Dermis microvascular lymphatic vessel endothelial cell (primary cell): ENCODE data around the gene TBC1D17. TPM values are rescaled to one million over a fixed set of nuclear protein-coding genes. Genes with fewer than 3 reads are reported as not detected.

Experiments
- DNase-seq, 2 donors: peaks; one replicate each; pipeline versions ENCODE4 v3.0.0 to v3.0.0-alpha.2; 2010; ENCODE audit warnings: low read depth in 2 of 2
- total RNA-seq: library from RNA; depleted of rRNA; stranded (reverse); fragments of >200 nt; gene quantifications from 2 replicates; pipeline ENCODE4 v1.2.1, GENCODE V29; 2014

Gene TBC1D17
- total RNA-seq, 1 donor from 2014 or later, result 7.6 TPM

DNA sequence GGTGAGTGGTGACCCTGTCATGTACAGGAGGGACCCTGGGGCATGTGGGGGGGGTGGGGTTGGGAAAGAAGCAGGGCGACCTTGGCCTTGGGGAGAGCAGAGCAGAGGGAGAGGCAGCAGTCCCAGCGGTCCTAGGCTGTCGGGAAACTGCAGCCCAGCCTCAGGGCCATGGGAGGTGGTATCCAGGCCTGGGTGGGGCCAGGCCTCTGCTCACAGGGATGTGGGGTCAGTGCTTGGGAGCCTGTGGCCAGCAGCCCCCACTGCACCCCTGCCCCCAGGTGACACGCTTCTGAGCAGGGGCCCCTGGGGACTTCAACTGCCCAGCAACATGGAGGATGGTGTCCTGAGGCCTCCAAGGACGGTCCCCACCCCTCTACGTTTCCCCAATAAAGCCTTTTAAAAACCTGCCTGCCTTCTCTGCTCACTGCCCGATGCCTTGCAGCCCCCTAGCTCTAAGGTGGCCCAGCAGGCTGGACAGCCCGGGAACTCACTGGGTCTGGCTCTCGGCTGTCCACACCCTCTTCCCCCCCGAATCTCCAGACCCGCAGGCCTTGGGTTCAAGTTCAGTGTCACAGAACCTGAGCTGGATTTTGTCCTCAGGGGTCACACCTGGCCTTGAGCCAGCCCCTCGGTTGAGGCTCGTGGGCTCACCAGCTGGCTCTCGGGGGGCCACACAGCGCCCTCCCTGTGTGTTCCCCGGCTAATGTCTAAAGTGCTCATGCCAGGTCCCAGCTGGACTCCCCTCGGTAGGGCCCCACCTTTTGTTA, 17.0 kb upstream of the TBC1D17 start:
- no peak for DNase-seq

DNA sequence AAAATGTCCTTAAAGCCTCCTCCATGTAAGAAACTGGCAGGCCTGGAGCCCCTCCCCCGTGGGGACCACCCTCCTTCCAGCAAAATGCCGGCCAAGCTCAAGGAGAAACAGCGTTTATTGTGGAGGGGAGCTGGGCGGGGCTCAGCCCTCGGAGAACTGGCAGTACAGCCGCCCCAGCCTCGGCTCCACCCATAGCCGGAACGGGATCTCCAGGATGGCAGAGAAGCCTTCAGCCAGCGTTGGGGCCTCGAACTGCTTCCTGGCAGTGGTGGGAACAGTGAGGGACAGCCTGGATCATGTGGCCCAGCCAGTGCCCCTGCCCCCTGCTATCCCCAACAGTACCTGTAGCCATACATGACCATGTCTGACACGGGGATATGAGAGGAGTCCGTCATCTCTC, 16.4 kb upstream of the TBC1D17 start:
- DNase-seq, result no peak

DNA sequence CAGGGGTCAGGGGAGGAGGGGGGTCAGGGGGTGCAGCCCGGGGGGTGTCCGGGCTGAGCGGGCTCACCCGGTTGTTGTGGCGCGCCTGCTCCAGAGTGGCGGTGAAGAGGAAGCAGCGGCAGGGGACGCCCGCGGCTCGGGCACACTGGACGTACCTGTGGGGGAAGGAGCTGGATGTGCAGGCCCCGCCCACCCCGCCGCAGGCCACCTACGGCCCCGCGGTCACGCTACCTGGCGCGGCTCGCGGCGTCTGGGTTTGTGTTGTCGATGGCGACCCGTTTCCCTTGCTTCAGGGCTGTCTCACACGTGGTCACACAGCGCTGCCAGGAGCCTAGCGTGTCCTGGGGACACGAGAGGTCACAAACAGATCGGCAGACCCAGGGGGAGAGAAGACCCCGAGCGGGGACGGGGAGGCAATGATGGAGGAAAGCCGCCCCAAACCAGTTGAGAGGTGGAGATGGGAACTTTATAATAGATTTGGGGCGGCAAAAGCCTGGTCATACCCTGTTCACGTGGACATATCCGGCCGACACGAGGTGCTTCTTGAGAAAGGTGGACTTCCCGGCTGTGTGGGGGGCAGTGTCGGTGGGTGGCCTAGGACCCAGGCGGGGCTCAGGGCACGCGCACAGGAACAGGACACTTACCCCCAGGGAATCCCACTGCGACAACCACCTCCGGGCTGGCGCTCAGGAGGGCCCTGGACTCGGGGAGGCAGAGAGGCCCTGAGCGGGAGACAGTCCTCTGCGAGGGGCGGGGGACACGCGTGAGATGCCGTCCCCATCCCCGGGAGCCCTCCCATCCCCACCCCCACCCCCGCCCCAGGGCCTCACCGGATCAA, 15.7 kb upstream of the TBC1D17 start:
- no peak for DNase-seq

DNA sequence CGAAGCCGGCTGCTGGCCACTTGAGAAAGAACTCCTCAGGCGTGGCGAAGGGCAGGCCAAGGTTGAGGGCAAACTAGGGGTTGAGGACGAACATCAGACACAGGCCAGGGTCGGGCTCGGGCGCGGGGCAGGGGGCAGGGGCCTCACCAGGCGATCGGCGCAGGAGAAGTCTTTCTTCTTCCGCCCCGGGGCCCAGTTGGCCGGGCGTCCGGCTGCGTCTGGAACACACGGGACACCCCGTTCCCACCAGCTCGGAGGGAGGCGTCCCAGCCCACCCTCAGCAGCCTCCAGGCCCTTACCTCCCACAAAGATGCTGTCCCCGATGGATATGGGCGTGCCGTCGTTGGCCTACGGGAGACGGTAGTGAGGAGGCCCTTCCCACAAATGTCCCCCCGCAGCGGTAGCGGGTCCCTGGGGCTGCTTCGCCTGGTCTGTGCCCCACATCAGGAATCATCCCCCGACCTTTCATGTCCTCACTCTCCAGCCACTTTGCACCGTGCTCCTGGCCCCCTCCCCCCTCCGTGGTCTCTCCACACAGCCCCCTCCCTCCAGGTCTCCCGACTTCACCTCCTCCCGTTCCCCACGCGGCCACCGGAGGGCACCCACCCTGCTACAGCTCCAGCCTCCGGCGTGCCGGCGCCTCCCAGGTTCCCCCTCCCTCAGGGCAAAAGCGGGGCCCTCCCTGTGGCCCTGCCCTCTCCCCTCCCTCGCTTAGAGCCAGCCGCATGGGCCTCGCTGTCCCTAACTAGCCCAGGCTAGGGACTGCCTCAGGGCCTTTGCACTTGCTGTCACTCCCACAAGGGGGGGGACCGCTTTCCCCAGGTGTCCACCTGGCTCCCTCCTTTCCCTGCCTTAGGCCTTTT, 14.9 kb upstream of the TBC1D17 start:
- DNase-seq, result no peak

DNA sequence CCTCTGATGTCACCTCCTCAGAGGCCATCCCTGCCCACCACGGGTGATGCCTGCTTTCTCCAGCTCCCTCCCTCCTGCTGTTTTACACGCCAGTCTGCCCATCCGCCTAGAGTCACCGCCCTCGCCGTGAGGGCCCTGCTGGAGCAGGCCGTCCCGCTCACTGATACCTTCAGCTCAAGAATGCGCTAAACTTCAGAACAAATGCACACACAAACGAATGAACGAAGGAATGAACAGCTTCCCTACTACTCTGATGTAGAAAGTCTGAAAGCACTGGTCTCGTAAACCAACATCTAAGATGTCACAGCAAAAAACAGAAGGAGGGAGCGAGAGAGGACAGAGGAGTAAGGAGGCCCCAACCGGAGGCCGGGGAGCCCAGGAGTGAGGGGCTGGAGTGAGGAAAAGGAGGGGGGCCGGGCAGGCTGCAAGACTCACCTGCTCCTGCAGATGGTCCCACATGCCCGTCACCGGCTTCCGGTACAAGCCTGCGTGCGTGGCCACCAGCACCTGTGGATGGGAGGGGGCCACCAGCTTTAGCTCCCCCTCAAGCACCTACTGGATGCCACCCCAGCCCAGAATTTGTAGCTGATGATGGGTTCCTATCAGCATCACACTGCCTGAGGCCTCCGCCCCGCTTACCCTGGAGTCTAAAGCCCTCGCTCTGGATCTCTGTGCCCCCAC, 14.1 kb upstream of the TBC1D17 start:
- no peak for DNase-seq

DNA sequence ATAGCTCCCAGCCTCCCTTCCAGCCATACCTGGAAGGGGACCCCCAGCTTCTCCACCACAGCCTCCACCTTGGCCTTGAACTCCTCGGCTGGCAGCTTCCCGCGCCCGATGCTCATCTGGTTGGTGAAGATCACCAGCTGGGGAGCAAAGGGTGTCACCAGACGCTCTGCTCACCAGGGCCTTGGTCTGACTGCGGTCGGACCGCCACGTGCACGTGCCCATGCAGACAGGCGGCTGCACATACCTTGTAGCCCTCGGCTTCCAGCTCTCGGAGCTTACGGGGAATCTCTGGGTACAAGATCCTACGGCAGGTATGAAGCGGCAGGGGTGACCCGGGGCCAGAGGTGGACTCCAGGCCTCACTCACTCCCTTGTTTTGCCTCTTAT, 13.6 kb upstream of the TBC1D17 start:
- DNase-seq, result no peak

DNA sequence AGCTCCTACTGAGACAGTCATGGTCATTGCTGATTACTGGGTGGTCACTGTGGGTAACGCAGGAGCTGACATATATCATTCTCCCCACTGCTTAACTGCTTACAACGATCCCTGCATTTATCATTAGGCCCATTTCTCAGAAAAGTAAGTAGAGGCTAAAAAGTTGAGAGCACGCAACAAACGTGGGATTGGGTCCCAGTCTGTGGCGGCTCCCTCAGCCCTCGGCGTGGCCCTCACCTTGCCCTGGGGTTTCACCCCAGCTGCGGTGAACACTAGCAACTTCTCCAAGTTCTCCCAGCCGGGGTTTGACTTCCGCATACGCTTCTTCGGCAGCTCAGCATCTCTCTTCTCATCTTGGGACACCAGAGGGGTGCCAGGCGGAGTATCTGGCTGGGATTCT, 12.6 kb upstream of the TBC1D17 start:
- DNase-seq, result no peak

DNA sequence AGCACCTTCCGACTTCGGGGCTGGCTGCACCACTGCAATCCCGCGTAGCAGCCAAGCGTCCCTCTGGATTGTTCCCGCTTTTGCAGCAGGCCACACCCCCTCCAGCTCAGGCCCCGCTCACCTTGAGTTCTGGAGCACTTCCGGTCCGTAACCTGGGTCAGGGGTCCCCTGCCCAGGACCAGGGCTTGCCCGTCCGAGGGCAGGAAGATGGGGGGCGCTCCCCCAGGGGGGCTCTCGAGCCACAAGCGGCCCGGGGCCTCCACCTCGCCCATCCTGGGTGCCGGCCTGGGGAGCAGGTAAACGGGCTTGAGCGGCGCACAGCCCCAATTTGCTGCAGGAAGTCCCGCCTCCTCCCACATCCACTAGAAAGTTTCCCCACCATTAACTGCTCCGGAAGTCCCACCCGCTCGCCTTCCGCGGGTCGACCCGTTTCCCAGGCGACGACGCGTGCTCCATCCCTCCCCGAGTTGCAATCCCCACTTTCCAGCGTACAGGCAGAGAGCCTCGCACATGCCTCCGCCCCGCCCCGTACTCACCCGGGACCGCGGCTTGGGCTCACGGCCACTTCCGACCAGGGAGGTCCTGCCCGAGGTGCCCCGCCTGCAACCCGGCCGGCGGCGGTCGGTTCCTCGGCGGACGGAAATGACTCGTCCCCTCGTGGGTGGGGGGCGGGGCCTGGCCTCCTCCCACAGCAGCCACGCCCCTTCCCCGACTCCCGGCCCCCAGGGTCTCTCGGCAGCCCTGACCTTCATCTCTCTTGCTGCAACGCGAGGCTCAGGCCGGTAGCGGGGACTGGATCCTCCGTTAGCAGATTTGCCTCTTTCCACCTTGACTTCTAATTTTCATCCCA, 10.3 kb upstream of the TBC1D17 start, which contains the start of gene PNKP:
Gene PNKP (minus strand): TSS at position 644 of the 850 bp plus-strand sequence. CDS start 372 bp downstream, at position 272.
- peak; percentile 72 to 88 for DNase-seq

DNA sequence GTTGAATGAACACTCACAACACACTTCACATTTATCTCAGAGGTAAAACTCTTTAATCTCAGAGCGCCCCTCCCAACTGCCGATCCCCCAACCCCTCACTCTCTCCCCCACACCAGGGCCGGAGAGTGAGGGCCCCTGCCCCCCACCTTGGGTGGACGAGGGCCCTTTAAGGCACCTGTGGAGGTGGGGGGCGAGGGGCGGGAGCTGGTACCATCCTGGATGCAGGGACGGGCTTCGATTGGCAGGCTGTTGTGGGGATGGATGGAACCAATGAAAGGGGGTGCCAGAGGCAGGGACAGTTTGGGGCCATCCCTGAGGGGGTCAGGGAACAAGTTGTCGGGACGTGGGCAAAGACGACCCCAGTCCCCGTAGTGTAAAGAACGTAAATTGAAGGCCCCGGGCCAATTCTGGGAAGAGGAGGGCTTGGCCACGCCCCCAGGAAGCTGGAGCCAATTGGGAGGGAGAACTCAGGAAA, 8.5 kb upstream of the TBC1D17 start:
- DNase-seq, result no peak

DNA sequence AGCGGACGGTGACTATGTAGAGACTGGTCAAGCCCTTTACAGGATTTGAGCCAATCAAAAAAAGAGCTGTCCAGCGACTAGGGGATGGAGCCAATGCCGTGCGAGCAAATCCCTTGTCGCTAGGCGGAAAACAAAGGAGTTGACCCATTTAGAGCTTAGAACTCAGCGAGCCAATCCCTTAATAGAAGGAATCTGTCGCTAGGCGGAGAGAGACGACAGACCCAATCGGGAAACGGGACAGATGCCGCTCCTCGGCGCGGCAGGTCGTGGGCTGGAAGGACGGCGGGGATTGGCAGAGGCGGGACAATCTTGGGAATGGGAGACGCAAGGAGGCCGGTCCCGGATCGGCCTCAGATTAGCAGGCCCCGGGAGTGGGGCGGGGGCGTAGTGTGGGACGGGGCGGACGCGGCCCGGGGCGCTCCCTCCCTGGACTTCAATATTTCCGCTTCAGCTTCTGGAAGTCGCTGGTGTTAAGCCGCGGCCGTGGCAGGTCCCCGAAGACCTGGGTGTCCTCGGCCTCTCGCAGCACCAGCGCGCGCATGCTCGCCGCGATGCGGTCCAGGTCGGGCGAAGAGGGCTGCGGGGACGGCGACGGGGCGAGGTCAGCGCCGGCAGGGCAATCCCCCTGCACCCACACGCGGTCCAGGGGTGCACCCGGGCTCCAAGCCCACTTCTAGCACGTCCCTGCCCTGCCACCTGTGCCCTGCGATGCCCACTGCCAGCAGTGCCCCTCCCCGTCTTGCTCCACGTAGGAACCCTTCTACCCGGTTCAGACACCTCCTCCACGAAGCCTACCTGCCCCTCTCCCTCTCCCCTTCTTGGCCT, 7.8 kb upstream of the TBC1D17 start:
- DNase-seq, result peak; percentile 100

DNA sequence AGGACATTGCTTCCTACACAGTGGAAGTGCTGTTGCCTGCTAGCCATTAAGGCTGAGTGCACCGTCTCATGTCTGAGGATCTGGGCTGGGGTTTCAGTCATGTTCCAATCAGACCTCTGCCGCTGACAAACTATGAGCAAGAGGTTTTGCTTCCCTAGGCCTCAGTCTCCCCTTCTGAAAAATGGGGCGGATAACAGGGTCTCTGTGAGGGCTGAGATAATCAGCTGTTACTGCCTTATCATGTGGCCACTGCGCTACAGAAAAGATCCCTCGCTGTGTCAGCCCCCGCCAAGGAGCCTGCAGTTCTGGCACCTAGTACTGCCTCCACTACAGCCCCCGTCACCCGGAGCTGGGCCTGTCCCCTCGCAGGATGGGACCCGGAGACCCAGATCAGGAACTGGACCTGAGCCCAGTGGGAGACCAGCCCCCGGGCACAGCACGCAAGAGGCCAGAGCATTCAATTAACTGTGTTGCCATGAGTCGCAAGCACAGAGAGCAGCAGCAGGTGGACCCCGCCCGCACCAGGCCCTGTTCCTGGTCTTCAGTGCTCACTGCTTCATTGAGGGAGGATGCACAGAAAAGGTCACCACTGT, 7.1 kb upstream of the TBC1D17 start:
- no peak for DNase-seq

DNA sequence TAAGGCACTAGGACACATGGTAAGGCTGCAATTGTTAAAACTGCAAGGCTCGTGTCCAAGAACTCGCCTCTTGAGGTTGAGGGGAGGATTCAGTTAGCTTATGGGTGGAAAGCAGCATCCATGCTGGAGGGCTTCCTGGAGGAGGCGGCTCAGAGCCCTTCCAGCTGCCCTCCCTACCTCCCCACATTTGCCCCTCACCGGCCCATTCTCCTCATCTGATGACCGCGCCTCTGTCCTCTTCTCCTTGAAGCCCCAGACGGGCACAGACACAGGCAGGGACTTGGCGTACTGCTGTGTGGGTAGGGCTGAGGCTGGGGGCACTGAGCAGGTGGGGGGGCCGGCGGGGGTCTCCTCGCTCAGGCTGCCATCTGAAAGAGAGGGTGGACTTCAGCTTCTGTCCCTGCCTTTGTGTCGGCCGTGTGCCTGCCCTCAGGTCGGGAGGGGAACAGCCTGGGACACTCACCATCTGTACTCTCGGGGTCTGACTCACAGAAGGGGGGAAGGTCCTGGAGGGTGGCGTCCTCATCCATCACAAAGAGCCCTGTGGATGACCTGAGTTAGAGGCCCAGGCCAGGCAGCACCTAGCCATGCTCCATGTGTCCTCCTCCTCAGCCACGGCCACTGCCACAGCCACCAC, 6.0 kb upstream of the TBC1D17 start:
- DNase-seq, result no peak

DNA sequence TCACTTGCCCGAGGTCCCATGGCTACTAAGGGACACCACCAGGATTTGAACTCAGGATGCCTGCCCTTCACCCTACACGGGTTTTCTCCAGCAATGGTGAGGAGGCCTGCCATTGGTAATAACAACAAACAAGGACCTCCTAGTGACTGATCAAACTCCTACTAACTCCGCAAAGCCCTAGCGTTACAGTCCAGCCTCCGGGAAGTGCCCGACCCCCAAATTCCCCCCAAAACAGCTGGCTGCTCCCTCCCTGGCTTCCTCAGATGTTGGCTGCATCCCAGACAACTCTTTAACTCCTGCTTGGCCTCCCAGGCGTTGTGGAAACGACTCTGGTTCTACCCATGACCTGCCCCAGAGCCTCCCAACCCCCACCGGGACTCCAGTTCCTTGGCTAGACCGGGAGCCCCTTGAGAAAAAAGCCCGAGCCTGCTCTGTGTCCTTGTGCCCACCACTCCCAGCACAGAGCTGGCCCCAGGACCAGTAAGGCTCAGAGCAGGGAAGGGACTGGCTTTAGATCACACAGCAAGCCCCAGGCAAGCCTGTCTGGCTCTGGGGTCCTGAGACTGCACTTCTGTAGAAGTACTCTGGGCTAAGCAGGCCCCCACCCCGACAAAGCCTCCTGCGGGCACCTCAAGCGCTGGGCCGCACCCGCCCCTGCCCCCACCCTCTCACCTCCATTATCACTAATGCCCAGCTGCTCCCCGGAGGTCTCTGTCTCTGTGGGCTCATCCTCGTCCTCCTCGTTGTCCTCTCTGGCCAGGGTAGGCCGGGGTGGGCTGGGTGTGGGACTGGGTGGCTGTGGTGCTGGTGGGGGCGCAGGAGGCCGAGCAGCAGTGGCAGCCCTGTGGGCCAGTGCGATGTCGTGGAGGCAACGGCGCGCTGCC, 5.0 kb upstream of the TBC1D17 start:
- no peak for DNase-seq

DNA sequence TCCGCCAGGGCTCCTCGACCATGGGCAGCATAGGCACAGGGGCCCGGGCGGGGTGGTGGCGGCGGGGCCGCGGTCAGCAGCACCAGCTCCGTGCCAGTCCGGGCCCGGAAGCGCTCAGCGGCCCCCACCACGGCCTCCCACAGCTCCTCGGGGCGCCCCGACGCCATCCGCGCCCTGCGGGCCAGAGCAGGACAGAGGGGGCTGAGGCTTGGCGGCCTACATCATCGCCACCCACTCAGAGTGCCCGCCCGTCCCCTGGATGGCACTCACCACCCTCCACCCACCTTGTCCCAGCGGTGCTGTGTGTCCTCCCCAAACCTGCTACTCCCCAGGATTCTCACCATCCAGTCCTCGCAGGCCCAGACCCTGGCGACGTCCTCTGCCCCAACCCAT, 4.4 kb upstream of the TBC1D17 start:
- no peak for DNase-seq

DNA sequence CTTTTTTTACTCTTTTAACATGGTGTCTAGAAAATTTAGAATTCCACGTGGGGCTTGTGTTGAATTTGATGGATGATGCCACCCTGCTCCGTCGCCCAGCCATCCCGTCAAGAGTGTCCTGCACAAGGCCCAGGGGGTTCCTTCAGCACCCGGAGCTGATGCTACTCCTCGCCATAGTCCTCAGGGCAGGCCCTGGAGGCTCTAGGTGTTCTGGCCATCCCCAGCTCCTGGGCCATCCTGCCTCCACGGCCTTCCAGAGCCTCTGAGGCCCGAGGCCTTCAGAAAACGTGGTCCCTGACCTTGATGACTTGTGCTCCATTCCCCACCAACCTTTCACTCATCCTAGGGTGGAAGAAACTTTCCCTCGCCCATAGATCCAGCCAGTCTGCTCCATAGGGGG, 3.7 kb upstream of the TBC1D17 start:
- DNase-seq, result no peak

DNA sequence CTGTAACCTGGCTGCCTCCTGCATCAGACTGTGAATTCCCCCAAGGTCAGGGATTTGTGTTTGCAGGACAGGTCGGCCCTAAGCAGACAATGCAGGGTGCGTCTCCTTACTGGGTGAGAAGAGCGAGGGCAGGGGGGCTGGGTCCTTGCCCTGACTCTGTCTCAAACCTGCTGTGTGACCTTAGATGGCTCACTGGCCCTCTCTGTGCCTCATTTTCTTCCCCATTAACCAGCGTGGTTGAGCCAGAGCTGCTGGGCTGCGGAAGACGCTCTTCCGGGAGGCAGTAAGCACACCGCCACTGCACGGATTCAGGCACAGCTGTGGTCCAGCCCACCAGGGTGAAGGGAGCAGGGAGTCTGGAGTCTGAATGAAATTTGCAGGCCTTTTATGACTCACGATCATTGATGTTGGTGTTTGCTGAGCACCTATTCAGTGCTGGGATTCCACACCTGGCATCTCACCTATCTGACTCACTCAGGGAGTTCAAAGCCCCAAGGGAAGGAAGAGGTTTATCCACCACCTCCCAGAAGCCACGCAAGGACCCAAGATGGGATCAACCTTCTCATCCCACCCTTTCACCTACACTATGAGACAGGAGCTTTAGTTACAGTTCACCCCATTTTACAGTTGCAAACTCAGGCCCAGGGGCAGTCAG, 2.9 kb upstream of the TBC1D17 start:
- no peak for DNase-seq

DNA sequence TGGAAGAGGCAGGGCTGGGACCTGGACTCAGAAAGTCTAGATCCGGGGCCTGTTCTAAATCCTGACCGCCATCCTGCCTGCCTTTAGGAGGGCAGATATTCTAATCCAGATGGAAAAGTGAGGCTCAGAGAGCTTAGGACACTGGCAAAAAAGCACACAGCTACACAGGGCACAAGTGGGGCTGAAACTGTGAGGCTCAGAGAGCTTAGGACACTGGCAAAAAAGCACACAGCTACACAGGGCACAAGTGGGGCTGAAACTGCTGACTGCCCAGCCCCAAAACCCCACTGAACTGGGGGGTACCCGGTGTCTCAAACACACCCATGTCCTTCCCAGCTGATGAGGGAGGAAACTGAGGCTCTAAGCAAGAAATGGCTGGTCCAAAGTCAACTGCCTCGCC, 2.3 kb upstream of the TBC1D17 start:
- no peak for DNase-seq
